Stomach (tissue), 9 donors: ENCODE data around the gene DPYD. TPM values are rescaled to one million over a fixed set of nuclear protein-coding genes. Genes with fewer than 3 reads are reported as not detected.

Experiments
- DNase-seq, 2 donors: peaks; one replicate each; pipeline versions ENCODE4 v3.0.0 to v3.0.0-alpha.2; 2013 to 2019
- H3K27ac ChIP-seq, 5 donors: fragments of 200-600 bp in 4 of 5; sonication (generic) in 4 of 5; one replicate each; pipeline ENCODE4 v1.5.1; 2013 to 2019; ENCODE audit warnings: mild to moderate bottlenecking in 1 of 5, moderate library complexity in 1 of 5
- H3K27me3 ChIP-seq, 3 donors: fragments of 200-600 bp; sonication (generic); one replicate each; pipeline ENCODE4 v1.5.1; 2017 to 2019; ENCODE audit warnings: mixed run types in 1 of 3
- H3K36me3 ChIP-seq, 4 donors: fragments of 200-600 bp; sonication (generic); 1 replicate in 3 of 4; 2 replicates in 1 of 4; pipeline ENCODE4 v1.5.1; 2016 to 2019
- H3K4me1 ChIP-seq, 4 donors: fragments of 200-600 bp; sonication (generic); one replicate each; pipeline ENCODE4 v1.5.1; 2016 to 2019
- H3K4me3 ChIP-seq, 4 donors: fragments of 200-600 bp; sonication (generic) in 3 of 4; one replicate each; pipeline ENCODE4 v1.5.1; 2016 to 2019; ENCODE audit warnings: mild to moderate bottlenecking in 1 of 4
- H3K9me3 ChIP-seq, 4 donors: fragments of 200-600 bp; sonication (generic); one replicate each; pipeline ENCODE4 v1.5.1; 2016 to 2019
- EP300 ChIP-seq: sonication (generic); formaldehyde crosslinking; IDR thresholded peaks from one replicate; pipeline ENCODE4 v1.6.1; 2017; ENCODE audit warnings: antibody characterized with exemption
- POLR2A ChIP-seq, 4 donors: fragments of 450-650 bp; IDR thresholded peaks; one replicate each; pipeline ENCODE4 v1.6.1; 2016; ENCODE audit warnings: antibody characterized with exemption in 4 of 4, control low read depth in 2 of 4, mild to moderate bottlenecking in 1 of 4, moderate library complexity in 1 of 4
- POLR2AphosphoS5 ChIP-seq, 3 donors: sonication (generic); formaldehyde crosslinking; IDR thresholded peaks; one replicate each; pipeline ENCODE4 v1.6.1; 2016; ENCODE audit warnings: antibody characterized with exemption in 3 of 3
- WGBS, 5 donors: extraction: QIAGEN DNeasy Blood & Tissue Kit in 3 of 5; methylation state at CpG; one replicate each; pipeline versions ENCODE4 v1.1.5 to v1.1.7; 2013 to 2018; 5-methylcytosine and 5-hydroxymethylcytosine counted together
- intact Hi-C: fragments of 100-400 bp; cut with DNase I; formaldehyde crosslinking; loops from one replicate; pipeline ENCODE4 v1.15.1; 2023; ENCODE audit warnings: low total_unique reads
- polyA plus RNA-seq, 3 donors: library from polyadenylated mRNA; stranded (reverse); fragments of 200-250 nt; gene quantifications; one replicate each; pipeline ENCODE4 v1.2.3, GENCODE V29; 2013
- total RNA-seq, 5 donors: library from RNA; depleted of rRNA; stranded (reverse); fragments of >200 nt; gene quantifications; one replicate each; pipeline versions ENCODE4 v1.1.0 to v1.2.3, GENCODE V29; 2014 to 2016
- TF ChIP-seq, protein P1 (sequence below), 7 experiments: fragments of 450-650 bp in 4 of 7; fragments of 200-600 bp in 3 of 7; sonication (generic) in 3 of 7; IDR thresholded peaks; one replicate each; pipeline ENCODE4 v1.5.1; 2016 to 2019; ENCODE audit warnings: antibody characterized with exemption in 7 of 7, control low read depth in 2 of 7, mild to moderate bottlenecking in 1 of 7
- donor health status: healthy with polysubstance abuse.
- donor health status: Bipolar disorder and iron deficiency.
- donor health status: healthy.

DPYD gene
- total and polyA plus RNA-seq, 8 donors = 7.5 to 58.2 (median 18.2) TPM

DNA sequence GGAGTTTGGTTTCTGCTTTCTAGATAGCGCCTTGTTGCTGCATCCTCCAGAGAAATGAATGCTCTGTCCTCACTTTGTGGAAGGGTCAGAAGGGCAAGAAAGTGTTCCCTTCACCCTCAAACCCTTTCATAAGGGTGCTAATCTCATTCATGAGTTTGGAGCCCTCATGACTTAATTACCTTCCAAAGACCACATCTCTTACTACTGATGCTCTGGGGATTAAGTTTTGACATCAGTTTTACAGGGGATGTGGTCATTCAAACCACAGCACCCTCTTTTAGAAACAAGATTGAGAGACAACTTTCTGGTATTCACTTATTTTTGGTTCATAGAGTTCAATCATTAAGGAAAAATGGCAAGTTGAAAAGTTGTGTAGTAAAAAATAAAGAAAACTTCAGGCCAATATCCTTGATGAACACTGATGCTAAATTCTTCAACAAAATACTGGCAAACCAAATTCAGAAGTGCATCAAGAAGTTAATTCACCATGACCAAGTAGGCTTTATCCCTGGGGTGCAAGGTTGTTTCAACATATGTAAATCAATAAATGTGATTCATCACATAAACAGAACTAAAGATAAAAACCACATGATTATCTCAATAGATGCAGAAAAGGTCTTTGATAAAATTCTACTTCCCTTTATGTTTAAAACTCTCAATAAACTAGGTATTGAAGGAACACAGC, 757.1 kb downstream of the DPYD start:
- no peak for DNase-seq
- Histone ChIP-seq H3K27me3 (no peaks in the 10 kb centered on the region), H3K9me3 (peaks cover 0 to 13% (median 3%) of the 10 kb centered on the region in 4 donors), H3K36me3 (no peaks in the 10 kb centered on the region), H3K27ac (no peak overlapping the region), H3K4me3 (no peak overlapping the region), H3K4me1 (peaks cover 0 to 8% (median 4%) of the 10 kb centered on the region in 4 donors)
- TF ChIP-seq POLR2AphosphoS5 (IDR thresholded peaks at IDR 0.05) = no peak
- no peak for TF ChIP-seq EP300
- no peak for TF ChIP-seq POLR2A (IDR thresholded peaks at IDR 0.05)
- TF ChIP-seq, protein P1, sequence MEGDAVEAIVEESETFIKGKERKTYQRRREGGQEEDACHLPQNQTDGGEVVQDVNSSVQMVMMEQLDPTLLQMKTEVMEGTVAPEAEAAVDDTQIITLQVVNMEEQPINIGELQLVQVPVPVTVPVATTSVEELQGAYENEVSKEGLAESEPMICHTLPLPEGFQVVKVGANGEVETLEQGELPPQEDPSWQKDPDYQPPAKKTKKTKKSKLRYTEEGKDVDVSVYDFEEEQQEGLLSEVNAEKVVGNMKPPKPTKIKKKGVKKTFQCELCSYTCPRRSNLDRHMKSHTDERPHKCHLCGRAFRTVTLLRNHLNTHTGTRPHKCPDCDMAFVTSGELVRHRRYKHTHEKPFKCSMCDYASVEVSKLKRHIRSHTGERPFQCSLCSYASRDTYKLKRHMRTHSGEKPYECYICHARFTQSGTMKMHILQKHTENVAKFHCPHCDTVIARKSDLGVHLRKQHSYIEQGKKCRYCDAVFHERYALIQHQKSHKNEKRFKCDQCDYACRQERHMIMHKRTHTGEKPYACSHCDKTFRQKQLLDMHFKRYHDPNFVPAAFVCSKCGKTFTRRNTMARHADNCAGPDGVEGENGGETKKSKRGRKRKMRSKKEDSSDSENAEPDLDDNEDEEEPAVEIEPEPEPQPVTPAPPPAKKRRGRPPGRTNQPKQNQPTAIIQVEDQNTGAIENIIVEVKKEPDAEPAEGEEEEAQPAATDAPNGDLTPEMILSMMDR (IDR thresholded peaks at IDR 0.05) = no peak
- intact Hi-C loops = no loop called here
- 80 to 98% (median 92%) methylated on average over 1 of the region's 1 CpG for WGBS, 5 donors

DNA sequence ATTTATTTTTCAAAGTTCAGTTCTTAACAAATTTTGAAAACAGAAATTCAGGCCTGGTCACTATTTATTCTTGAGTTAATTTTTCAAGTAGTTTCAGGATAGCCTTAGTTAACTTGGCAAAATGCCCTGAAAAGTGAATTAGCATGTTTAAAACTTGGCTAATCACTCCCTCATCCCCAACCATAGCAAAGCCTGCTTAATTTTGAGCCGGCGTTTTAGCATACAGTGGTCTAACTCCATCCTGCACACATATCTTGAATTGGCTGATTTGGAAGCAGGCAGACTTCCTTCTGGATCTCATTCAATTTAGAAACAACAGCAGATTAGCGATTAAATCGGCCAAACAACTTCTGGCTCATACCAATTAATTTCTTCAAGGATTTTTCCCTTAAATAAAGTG, 760.0 kb downstream of the DPYD start:
- TF ChIP-seq EP300 = no peak
- no peak for TF ChIP-seq POLR2AphosphoS5 (IDR thresholded peaks at IDR 0.05)
- TF ChIP-seq POLR2A (IDR thresholded peaks at IDR 0.05) = no peak
- TF ChIP-seq, protein P1 (IDR thresholded peaks at IDR 0.05) = no peak

DNA sequence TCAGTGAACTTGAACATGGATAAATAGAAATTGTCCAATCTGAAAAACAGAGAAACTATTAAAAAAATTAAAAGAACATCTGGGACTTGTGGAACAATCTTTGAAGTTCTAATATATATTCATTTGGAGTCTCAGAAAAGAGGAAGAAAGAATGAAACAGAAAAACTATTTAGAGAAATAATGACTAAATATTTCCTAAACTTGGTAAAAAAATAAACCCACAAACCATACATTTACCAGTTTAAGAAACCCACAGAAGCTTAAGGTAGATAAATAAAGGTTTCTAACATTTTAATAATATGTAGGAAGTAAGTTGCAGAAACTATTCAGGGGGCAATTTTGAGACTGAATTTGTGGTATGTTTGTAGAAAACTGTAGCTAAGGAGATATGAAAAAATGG, 761.5 kb downstream of the DPYD start:
- H3K9me3 ChIP-seq = peaks cover 0 to 6% (median 0%) of the 10 kb centered on the region in 4 donors
- peaks cover 0 to 8% (median 4%) of the 10 kb centered on the region in 4 donors for H3K4me1 ChIP-seq
- H3K4me3 ChIP-seq = no peak overlapping the region
- no peak overlapping the region for H3K27ac ChIP-seq
- H3K36me3 ChIP-seq = peaks cover 0 to 3% (median 0%) of the 10 kb centered on the region in 4 donors
- no peaks in the 10 kb centered on the region for H3K27me3 ChIP-seq
- DNase-seq = no peak
- intact Hi-C loops = no loop called here
- TF ChIP-seq EP300 (no peak), POLR2AphosphoS5 (IDR thresholded peaks at IDR 0.05) (no peak), POLR2A (IDR thresholded peaks at IDR 0.05) (no peak)
- TF ChIP-seq, protein P1 (IDR thresholded peaks at IDR 0.05) = no peak

More for the DNA sequence above, 760.0 kb downstream of the DPYD start:
- WGBS, 5 donors = 10 to 30% (median 15%) methylated on average over 4 of the region's 4 CpGs
- intact Hi-C loops = no loop called here
- Histone ChIP-seq H3K9me3 (peaks cover 0 to 13% (median 3%) of the 10 kb centered on the region in 4 donors), H3K27ac (no peak overlapping the region), H3K4me3 (no peak overlapping the region), H3K36me3 (peaks cover 0 to 3% (median 0%) of the 10 kb centered on the region in 4 donors), H3K27me3 (no peaks in the 10 kb centered on the region), H3K4me1 (peaks cover 0 to 8% (median 4%) of the 10 kb centered on the region in 4 donors)
- DNase-seq = peak in 1 of 2 donors; percentile 56

DNA sequence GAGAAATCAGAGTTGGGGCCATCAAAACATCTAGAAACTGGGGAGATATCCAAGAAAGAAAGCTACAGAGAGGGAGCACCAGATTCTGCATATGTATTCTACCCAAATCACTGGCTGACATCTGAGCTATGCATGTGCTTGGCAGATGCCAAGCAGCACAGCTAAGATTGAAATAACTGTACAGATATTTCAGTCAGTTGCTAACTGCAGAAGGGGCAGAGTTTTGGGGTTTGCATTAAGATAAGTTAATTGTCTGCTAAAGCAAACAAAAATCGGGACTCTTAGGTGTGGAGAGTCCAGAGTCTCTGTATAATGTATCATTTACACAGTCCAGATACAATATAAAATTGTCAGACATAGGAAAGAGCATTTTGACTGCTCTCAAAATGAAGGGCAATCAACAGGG, 762.1 kb downstream of the DPYD start:
- Histone ChIP-seq H3K27ac (no peak overlapping the region), H3K4me1 (peaks cover 0 to 8% (median 4%) of the 10 kb centered on the region in 4 donors), H3K27me3 (no peaks in the 10 kb centered on the region), H3K36me3 (peaks cover 0 to 3% (median 0%) of the 10 kb centered on the region in 4 donors), H3K4me3 (no peak overlapping the region), H3K9me3 (peaks cover 0 to 4% (median 0%) of the 10 kb centered on the region in 4 donors)
- intact Hi-C loops = no loop called here
- 22 to 61% (median 44%) methylated on average over 1 of the region's 1 CpG for WGBS, 5 donors
- no peak for TF ChIP-seq POLR2A (IDR thresholded peaks at IDR 0.05)
- TF ChIP-seq POLR2AphosphoS5 (IDR thresholded peaks at IDR 0.05) = no peak
- TF ChIP-seq, protein P1 (IDR thresholded peaks at IDR 0.05) = no peak
- DNase-seq = no peak
